AG20443 (cell line): Measurements from ENCODE around the gene DDHD1.

Experiments used
- DNase-seq: peaks from one replicate; pipeline ENCODE4 v3.0.0; 2012; ENCODE audit warnings: low spot score, mixed read lengths

Gene DDHD1

DNA sequence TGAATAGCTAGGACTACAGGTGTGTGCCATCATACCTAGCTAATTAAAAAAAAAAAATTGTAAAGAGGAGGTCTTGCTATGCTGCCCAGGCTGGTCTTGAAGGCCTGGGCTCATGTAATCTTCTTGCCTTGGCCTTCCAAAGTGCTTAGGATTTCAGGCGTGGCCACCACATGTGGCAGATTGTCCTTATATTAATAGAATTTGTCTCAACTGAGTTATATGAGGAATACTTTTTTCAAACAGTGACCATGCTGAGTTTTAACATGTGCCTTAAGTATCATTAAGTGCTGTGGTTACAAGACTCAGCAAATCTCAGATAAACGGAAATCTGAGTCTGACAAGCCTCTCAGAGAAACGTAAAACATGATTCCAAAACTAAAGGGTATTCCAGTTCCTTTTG lies 119.1 kb downstream of the DDHD1 start:
- no peak for DNase-seq

DNA sequence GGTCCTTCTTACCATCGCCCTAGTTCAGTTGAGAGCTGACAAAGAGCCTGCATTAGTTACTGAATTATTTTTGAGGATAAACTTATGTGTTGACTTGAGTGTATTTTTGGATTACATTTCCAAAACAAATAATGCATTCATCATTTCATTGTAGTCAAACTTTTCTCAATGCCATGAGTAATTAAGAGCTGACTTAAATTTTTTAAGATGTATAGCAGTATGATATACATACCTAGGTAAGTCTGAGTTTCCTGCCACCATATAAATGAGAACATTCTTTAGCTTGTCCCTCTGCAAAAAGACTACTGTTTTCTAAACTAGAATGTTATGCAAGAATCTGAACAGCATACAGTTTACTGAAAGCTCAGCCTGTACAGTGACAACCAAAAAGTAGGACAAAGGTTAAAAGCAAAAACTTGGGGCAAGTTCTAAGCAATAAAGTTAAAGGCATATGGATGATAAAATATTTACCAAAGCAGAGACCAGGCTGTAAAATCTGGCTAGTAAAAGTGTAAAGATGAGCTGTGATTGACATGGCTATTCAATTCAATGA lies 120.2 kb downstream of the DDHD1 start:
- DNase-seq: no peak

DNA sequence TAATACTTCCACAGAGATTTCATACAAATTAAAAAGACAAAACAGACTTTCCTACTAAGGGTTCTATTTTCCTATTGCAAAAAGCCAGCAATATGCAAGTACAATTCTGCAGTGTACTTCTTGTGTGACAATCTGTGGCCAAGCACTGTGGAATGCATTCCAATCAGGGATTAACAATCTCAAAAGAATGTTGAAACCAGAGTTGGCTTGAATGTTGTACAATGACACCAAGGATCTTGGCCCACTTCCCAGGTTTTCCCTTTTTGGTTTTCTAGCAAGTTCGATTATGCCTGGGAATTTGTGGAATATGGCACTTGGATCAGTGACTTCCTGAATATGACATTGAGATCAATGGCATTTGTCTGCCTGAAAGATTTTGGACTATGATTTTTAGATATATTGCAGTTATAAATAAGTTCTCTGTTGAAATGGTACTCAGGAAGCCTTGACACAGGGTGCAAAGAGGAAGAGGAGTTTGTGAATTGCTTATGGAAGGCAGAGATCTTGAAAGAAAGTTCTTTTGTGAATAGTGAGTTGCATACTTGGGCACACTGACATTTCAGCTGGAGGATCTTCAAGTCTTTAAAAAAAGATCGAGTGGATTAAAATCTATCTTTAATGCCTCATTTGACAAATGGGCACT lies 120.8 kb downstream of the DDHD1 start:
- peak; percentile 77 for DNase-seq

DNA sequence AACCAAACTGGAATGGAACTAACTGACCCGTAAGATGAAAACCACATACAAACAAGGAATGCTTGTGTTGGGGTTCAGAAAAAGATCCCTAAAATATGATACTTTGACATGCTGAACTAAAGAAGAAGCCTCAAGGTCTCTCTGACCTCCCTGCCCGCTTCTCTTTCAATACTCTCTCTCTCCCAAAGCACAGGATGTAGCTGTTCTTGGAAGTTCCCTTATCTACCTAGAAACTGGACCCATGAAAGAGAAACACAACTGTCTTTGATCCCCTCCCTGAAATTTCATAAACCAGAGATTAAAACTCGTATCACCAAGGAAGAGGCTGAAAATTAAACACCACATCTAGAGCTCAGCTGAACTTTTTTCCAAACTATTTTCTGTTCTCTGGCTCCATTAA lies 125.6 kb downstream of the DDHD1 start:
- no peak for DNase-seq

DNA sequence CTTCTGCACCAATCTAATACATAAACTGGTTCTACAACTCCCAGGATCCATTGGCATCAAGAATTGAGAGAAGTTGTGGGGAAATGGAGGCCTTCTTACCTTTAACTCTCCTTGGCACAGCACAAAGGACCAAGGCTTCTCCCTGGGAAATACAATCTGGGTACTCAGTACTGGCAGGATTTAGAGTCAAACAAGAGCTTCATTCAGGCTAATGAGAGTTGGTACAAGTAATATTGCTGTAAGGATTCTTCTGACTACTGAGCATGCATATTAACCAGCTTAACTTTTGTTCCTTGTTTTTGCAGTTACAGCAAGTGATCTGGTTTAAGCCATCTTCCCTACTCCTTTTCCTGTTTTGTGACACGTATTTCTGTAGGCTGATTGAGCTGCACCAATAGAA lies 126.1 kb downstream of the DDHD1 start:
- no peak for DNase-seq

DNA sequence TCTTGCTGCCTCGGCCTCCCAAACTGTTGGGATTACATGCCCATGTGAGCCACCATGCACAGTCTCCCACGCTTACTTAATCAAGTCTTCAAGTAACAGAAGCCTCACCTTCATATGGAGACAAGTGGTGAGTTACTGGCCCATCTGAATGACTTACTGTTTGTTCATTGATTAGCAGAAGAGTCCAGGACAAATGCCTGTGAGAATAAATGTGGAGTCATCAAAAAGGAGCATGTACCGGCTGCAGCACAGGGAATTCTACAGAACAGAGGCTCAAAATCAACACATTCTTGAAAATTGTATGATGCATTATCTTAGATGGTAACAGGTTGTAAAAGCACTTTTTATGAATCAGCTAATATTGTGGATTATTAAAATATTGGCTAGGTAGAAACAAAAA lies 129.8 kb downstream of the DDHD1 start:
- no peak for DNase-seq

DNA sequence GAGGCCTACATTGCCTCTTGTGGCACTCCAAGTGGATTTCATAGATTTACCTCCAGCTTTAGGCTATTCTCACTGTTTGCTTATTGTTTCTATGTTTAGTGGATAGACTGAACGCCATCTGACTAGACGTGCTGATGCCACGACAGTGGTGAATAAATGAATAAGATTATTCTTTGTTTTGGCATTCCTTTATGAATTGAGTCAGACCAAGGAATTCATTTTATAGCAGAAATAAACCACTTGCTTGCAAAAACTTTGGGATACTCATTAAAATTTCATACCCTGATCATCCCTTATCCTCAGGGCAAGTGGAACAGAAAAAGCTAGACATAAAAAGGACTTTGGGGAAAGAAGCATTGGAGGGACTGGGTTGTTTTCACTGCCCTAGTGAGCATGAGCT lies 130.5 kb downstream of the DDHD1 start:
- peak; percentile 54 for DNase-seq

DNA sequence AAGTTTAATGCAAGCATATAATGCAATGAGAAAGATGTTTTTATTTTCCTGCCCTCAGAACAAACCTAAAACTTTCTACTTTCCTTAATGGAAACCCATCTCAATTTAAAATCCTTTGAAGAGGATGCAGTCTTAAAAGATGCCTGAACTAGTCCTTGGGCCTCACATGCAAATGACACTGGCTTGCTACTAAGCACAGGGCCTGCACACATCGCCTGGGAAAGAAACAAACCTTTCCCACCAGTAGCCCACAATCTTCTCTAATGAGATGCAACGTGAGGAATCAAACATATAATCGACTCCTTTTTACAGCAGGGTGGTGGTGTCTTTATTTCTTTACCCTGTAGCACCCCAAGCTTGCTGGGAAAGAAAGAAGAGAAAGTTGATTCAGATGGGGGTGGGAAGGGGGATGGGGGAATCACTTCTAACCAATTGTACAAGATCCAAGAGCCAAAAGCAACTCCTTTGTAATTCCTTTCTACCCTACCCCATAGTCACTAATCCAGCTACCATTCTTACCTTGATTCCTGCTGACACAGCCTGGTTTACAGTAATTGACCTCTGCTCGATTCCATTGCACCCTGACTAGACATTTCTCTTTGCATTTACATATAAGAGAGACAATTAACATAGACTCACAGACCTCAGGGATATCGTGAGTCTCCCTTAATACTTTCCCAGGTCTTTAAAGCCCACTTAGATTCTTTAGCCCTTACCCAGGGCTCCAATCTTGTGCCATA lies 132.8 kb downstream of the DDHD1 start:
- DNase-seq: no peak

DNA sequence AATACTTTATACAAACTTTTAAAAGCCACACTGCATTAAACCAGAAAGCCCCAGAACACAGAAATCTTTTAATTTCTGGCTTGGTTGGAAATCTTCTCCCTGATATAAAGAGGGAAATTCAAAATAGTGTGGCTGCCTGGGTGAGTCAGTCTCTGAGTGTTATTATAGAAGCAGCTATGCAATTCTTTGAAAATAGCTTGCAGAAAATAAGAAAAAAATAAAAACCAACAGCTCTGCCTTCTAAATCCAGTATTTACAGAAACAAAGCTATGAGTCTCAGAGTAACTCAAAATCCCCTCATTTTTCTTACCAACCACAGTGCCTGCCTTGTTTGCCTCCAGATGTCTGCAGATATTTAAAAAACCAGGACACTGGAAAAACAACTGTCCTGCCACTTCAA lies 133.7 kb downstream of the DDHD1 start:
- peak; percentile 30 for DNase-seq

DNA sequence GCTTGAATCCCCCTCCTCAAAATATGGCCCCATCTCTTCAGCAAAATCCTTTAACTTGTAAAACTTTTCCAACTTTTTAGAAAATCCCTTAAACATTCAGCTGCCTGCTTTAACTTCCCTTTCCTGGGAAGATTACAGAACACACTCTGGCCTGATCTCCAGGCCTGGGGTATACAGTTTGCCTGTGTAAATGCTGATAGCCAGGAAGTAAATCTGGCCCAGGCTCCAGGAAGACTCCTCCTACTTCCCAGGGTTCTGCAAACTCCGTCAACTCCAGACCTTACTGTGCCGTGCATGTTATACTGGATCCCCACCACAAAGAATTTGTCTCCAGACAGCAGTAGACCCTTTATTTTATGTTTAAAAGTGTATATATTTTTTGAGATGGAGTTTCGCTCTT lies 135.3 kb downstream of the DDHD1 start:
- no peak for DNase-seq

DNA sequence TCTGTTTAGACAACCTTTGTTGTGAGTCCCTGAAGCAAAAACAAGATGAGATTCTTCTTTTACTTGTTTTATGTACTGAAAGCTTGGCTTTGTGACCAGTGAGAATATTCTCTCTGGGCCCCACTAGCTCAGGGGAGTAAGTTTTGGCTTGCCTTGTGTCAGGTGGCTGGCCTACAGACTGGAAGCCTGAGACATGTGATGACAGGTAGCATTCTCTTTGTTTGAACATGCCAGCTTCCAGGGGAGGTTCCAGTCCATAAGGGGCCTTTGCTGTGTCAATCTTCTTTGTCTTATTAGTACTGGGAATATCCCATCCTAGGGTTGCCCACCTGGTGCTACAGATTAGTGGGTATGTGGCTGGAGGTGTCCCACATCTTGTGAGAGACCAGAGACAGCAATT lies 136.2 kb downstream of the DDHD1 start:
- no peak for DNase-seq

DNA sequence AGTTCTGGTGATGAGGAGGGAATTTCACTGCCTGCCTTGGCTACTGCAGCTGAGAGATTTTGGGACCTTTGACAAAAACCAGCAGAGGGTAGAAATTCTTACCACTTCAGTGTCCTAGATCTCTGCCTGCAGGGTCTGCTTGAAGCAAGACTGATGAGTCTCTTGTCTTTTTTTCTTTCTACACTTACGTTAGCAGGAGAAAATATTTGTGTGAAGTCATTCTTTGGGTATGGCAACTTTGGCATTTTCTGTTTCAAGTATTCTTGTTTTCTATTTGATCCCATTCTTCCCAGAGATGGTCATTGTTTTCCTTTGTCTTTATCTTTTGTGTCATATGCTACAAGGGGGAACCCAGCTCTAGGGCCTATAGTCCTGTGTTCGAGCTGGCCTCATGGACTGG lies 136.6 kb downstream of the DDHD1 start:
- peak; percentile 55 for DNase-seq

DNA sequence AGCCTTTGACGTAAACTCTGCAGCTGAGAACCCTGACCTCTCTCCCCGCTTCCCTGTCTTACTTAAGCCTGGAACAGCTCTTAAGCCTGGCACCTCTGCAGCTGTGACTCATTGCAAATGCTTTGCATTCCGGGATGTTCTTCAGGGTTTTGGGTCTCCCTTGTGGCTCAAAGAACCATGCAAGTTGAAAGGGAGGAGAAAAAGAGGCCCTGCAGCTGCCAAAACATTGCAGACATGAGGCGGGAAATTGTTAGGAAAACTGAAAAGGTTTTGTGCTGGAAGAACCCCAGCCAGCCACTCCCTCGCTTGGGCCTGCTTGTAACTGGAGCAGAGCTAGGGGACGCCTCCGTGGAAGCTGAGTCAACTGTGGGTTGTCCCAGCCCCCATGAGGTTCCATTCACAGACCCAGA lies 142.1 kb downstream of the DDHD1 start:
- peak; percentile 93 for DNase-seq

DNA sequence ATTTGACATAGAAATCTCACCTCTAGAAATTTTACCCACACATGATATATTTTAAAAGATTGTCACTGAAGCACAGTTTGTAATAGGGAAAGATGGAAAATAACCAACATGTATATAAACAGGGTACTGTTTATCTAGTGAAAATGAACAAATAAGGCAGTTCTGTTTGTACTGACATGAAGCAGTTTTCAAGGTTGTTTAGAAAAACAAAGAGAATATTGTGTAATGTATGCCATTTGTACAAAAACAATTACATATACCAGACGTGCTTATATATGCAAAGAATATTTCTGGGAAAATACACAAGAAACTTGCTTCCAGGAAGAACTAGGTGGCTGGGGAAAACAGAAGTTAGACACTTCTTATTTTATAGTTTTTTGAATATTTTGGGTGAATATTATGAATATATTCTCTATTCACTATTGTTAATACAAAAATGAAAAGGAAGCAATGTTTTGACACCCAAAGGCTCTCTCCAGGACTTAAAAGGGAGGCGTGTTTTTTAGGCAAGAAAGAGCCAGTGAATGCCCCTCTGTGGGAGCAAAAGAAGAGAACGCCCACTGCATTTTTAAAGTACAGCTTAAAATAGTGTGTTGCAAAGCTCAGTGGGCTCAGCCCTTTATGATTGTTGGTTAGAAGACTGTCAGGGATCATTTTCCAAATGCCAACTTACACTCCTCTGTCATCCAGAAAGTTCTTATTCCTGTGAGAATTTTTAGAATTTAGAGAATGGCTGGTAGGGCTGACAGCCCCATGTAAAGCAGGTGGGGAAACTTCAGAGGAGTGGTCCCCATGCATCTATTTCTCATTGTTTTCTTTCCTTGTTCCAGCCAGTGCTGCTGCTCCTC lies 142.7 kb downstream of the DDHD1 start:
- DNase-seq: no peak

DNA sequence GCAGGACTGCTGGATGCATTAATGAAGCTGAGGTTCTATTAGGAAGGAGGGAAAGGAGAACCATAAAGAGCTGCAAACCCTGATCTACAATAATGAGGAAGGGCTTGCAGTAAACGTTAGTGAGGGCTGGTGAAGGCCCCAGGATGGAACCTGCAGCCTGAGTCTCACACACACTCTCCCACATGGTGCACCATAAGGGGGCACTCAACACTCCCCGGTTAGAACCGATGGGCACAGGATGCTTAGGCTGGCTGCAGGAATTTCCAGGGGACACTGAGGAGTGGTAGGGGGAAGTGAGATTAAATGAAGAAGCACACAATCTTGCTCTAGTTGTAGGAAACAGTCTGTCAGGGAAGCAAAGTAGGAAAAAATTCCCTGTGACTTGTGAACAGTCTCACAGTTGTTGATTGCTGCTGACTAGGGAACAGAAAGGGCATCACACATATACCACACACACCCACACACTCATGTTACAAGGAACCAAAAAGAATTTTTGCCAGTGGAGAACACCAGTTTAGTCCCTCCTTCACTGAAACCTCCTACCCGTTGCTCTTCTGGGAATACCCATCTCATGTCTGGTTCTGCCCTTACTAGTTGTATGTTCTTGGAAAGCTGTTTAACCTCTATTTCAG lies 146.1 kb downstream of the DDHD1 start:
- DNase-seq: no peak

DNA sequence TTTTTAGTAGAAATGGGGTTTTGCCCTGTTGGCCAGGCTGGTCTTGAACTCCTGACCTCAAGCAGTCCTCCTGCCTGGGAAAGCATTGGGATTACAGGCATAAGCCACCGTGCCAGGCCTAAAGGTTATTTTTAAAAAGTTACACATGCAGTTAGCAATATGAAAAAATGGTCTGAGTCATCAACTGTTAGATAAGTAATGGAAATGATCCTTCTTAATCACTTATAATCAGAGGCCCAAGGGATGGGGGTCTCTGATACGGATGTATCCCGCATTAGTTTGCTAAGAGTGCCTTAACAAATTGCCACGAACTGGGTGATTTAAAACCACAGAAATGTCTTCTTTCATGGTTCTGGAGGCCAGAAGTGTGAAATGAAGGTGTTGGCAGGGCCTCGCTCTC lies 148.1 kb downstream of the DDHD1 start:
- DNase-seq: no peak

DNA sequence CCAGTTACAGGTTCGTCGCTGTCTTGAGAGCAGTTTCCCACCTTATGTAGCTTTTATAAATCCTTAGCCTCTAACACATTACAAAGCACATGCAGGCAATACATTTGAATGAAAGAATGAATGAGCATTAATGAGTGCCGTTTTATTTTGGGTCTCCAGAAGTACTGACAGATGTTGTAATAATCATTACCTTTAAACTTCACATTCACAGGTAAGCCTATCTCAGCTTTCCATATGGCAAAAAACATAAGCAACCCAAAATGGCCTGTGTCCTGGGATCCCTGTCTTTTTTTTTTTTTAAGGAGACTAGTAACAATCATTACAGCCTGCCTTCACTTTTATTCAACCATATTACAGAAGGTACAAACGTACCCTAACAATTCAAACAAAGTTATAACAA lies 149.3 kb downstream of the DDHD1 start:
- no peak for DNase-seq

DNA sequence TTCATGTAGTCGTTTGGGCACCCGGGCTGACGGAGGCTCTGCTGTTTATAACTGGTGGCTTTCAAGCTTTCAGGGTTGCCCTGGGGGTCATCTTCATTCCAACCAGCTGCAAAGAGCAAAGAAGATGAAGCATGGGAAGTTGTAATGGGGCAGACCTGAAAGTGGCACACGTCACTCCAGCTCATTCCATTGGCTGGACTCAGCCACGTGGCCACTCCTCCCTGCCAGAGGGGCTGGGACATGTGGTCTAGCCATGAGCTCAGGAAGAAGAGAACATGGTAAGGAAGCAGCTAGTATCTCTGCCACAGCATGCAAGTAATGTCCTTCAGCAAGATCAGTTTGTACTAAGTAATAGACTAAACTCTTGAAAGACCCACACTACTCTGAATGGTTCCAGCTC lies 150.5 kb downstream of the DDHD1 start:
- DNase-seq: no peak

DNA sequence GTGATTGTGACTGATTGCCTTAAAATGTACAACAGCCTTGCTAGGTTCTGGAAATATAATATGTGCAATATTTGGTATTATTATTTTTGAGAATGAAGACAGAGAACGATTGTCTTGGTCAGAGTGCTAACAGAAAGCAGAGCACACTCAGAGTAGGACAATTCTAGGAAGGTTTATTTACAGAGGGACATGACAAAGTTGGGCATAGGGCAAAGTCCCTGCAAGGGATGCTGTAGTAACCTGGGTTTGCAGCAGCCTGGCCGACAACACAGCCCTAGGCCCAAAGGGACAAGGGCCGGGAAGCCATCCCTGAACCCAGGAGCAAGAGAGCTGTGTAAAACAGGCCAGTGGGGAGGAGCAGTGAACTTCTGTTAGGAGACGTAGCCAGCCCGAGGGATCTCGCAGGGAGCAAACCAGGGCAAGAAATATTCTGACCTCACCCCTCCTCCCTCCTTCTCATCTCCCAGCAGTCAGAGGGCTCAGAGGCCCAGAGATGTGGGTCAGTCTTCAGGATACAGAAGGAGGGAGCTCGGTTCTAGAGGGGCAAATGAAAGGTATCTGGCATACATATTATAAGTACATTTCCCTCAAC lies 151.2 kb downstream of the DDHD1 start:
- DNase-seq: no peak

DNA sequence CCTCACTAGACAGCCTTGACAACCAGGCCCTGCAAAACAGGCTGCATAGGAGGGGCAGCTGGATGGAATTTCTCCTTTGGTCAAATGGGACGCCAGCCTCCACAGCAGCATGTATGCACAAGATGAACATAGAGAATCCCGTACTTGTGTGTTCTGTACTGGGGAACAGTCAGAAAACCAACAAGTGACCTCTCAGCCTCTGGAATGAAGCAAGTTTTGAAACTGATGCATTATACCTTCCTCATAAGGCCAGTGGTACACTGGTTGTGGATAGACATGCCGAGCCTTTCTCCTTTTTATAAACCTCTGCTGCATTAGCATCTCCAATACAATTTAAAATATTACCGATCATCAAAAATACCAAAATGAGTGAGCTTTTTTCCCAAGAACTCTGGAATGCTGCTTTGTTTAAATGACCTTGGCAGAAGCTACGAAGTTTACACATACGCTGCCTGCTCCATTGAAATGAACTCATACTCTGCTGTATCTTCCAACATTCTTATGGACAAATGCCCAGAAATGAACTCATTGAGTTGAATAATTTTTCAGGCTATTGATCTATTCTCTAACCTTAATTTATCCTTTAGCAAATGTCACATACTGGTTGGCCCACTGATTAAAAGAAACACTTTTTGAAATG lies 154.6 kb downstream of the DDHD1 start:
- DNase-seq: peak; percentile 79

DNA sequence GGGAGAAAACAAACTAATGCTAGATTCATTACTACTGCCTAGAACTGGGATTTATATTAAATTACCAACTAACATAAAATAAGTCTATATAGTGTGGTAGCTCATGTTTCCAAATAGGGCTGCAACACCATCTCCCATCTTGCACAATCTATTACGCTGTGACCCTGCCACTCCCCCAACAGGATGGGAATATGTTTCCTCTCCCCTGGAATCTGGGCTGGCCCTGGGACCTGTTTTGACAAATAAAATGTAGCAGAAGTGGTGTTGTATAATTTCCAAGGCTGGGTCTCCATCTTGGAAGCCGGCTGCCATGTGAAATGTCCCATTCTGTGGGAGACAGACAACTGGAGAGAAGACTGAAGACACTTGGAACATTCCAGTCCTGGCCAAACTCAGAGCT lies 156.6 kb downstream of the DDHD1 start:
- no peak for DNase-seq
